GM21360 (cell line): ENCODE results near the gene RREB1.
"Not testable (repeated sequence)": the region's sequence is repeated elsewhere in the genome, so short reads cannot be mapped to it uniquely, and the experiment has no call there.

Experiments
- ATAC-seq: cut with Tn5 transposase; IDR thresholded peaks from one replicate; pipeline ENCODE4 v1.9.1; 2021; ENCODE audit warnings: mild to moderate bottlenecking, moderate library complexity; ENCODE audit not compliant: unreplicated experiment

RREB1 gene

GRCh38 chr6:7260291-7261031, 152.7 kb downstream of the RREB1 start:
- no peak for ATAC-seq

GRCh38 chr6:7261032-7261841, 153.5 kb downstream of the RREB1 start:
- ATAC-seq = no peak

GRCh38 chr6:7261852-7262461, 154.2 kb downstream of the RREB1 start:
- no peak for ATAC-seq

- no peak for ATAC-seq
Measured at GRCh38 chr6:7262746-7263518, 155.2 kb downstream of the RREB1 start.

- ATAC-seq = not testable (repeated sequence)
Measured at GRCh38 chr6:7263519-7263805, 155.7 kb downstream of the RREB1 start.

GRCh38 chr6:7264041-7264440, 156.3 kb downstream of the RREB1 start:
- ATAC-seq = no peak

GRCh38 chr6:7264686-7265384, 157.1 kb downstream of the RREB1 start:
- ATAC-seq = no peak

GRCh38 chr6:7265385-7265726, 157.6 kb downstream of the RREB1 start:
- not testable (repeated sequence) for ATAC-seq

- no peak for ATAC-seq
Measured at GRCh38 chr6:7267071-7267465, 159.3 kb downstream of the RREB1 start.

- no peak for ATAC-seq
Measured at GRCh38 chr6:7267466-7268091, 159.8 kb downstream of the RREB1 start.

- no peak for ATAC-seq
Measured at GRCh38 chr6:7268362-7268761, 160.6 kb downstream of the RREB1 start.

- ATAC-seq = no peak
Measured at GRCh38 chr6:7268816-7269555, 161.2 kb downstream of the RREB1 start.

- no peak for ATAC-seq
Measured at GRCh38 chr6:7269816-7270215, 162.1 kb downstream of the RREB1 start.

- no peak for ATAC-seq
Measured at GRCh38 chr6:7270320-7271204, 162.8 kb downstream of the RREB1 start.

- ATAC-seq = no peak
Measured at GRCh38 chr6:7271205-7271534, 163.4 kb downstream of the RREB1 start.

- ATAC-seq = no peak
Measured at GRCh38 chr6:7273709-7274108, 165.9 kb downstream of the RREB1 start.

- not testable (repeated sequence) for ATAC-seq
Measured at GRCh38 chr6:7274525-7274924, 166.8 kb downstream of the RREB1 start.

GRCh38 chr6:7276199-7276524, 168.4 kb downstream of the RREB1 start:
- ATAC-seq = no peak
